OCI-LY7 (cell line): ENCODE results near the gene SDC4. TPM values are rescaled to one million over a fixed set of nuclear protein-coding genes. Genes with fewer than 3 reads are reported as not detected.

Source experiments
- BruUV-seq: library from RNA; stranded (reverse); fragments of 400-500 nt; replicated peaks from 2 replicates; lab custom pipeline; 2021; lab: Mats Ljungman, UMichigan
- CTCF ChIA-PET: fragments of 300-600 bp; sonication (Branson Sonifier 250); formaldehyde crosslinking; loops from one replicate; lab custom pipeline; 2022; ENCODE audit warnings: antibody characterized with exemption; ENCODE audit not compliant: unreplicated experiment; lab: Charles Lee
- POLR2A ChIA-PET: fragments of 300-600 bp; sonication (Branson Sonifier 250); formaldehyde crosslinking; loops from one replicate; lab custom pipeline; 2022; ENCODE audit warnings: antibody characterized with exemption; lab: Charles Lee
- DNase-seq: peaks from one replicate; pipeline ENCODE4 v3.0.0-alpha.2; 2015; ENCODE audit warnings: low spot score
- H2AFZ ChIP-seq: fragments of 200-600 bp; sonication (generic), shearing (Covaris generic); 2 replicates; pipeline ENCODE4 v1.6.1; 2014; ENCODE audit warnings: mild to moderate bottlenecking, antibody characterized with exemption, low read length, moderate library complexity
- H3K27ac ChIP-seq: fragments of 200-600 bp; sonication (generic); 2 replicates; pipeline ENCODE4 v1.5.1; 2014; ENCODE audit warnings: mixed run types, low read depth, mild to moderate bottlenecking, moderate library complexity, low read length, inconsistent platforms; ENCODE audit not compliant: poor library complexity, severe bottlenecking
- H3K36me3 ChIP-seq: fragments of 200-600 bp; sonication (generic); 2 replicates; pipeline ENCODE4 v1.6.1; 2014; ENCODE audit warnings: mild to moderate bottlenecking, antibody characterized with exemption, low read length, moderate library complexity, mixed read lengths; ENCODE audit not compliant: insufficient read depth
- H3K4me1 ChIP-seq: fragments of 200-600 bp; sonication (generic); 2 replicates; pipeline ENCODE4 v1.5.1; 2014; ENCODE audit warnings: mild to moderate bottlenecking, low read length; ENCODE audit not compliant: insufficient read depth, poor library complexity, severe bottlenecking
- H3K4me2 ChIP-seq: fragments of 200-600 bp; sonication (generic); 2 replicates; pipeline ENCODE4 v1.6.1; 2014; ENCODE audit warnings: mild to moderate bottlenecking, low read length
- H3K4me3 ChIP-seq: fragments of 200-600 bp; sonication (generic); 2 replicates; pipeline ENCODE4 v1.5.1; 2014; ENCODE audit warnings: mild to moderate bottlenecking, low read depth, low read length; ENCODE audit not compliant: poor library complexity, severe bottlenecking
- H3K79me2 ChIP-seq: fragments of 200-600 bp; sonication (generic); 2 replicates; pipeline ENCODE4 v1.6.1; 2016; ENCODE audit warnings: low read depth, mild to moderate bottlenecking, low read length, moderate library complexity, mixed read lengths; ENCODE audit not compliant: insufficient read depth
- H3K9me2 ChIP-seq: fragments of 200-600 bp; sonication (generic); 2 replicates; pipeline ENCODE4 v1.6.1; 2016; ENCODE audit warnings: mild to moderate bottlenecking, low read length, mixed read lengths; ENCODE audit not compliant: insufficient read depth
- H3K9me3 ChIP-seq: fragments of 200-600 bp; sonication (generic); 2 replicates; pipeline ENCODE4 v1.6.1; 2014; ENCODE audit warnings: mild to moderate bottlenecking, mixed run types, low read length, mixed read lengths
- H4K20me1 ChIP-seq: fragments of 200-600 bp; sonication (generic); 2 replicates; pipeline ENCODE4 v1.6.1; 2014; ENCODE audit warnings: mild to moderate bottlenecking, antibody characterized with exemption, low read length, moderate library complexity, mixed read lengths; ENCODE audit not compliant: insufficient read depth
- CTCF ChIP-seq: fragments of 200-600 bp; sonication (generic); conservative IDR thresholded peaks from 2 replicates; pipeline ENCODE4 v1.5.1; 2014; ENCODE audit warnings: mild to moderate bottlenecking, antibody characterized with exemption, low read length, moderate library complexity, mixed read lengths
- EZH2phosphoT487 ChIP-seq: fragments of 200-600 bp; sonication (generic); IDR thresholded peaks from 2 replicates; pipeline ENCODE4 v1.6.1; 2018; ENCODE audit warnings: low read depth, borderline replicate concordance, mild to moderate bottlenecking, mixed run types, antibody characterized with exemption, low read length, moderate library complexity, mixed read lengths
- intact Hi-C: fragments of 100-400 bp; cut with micrococcal nuclease; formaldehyde crosslinking; loops from one replicate; pipeline ENCODE4 v1.10.0; 2022; ENCODE audit not compliant: unreplicated experiment
- total RNA-seq, 2 experiments: library from RNA; depleted of rRNA in 1 of 2; stranded (reverse); fragments of >200 nt in 1 of 2; shearing (Covaris generic) in 1 of 2; gene quantifications; 2 replicates each; pipeline ENCODE4 v1.2.3, GENCODE V29; 2014 to 2022

The SDC4 gene
- total RNA-seq, 2 experiments from 2014 or later, result not detected

GRCh38 chr20:45275338-45275737 lies 72.9 kb downstream of the SDC4 start:
- TF ChIP-seq EZH2phosphoT487 (no peak), CTCF (no peak)

More at GRCh38 chr20:45275338-45275737, 72.9 kb downstream of the SDC4 start:
- Histone ChIP-seq H3K36me3 (no peaks in the 10 kb centered on the region), H3K4me2 (no peak overlapping the region), H3K9me3 (no peaks in the 10 kb centered on the region), H3K79me2 (no peaks in the 10 kb centered on the region), H3K4me3 (no peak overlapping the region), H3K9me2 (no peaks in the 10 kb centered on the region), H3K4me1 (no peaks in the 10 kb centered on the region), H4K20me1 (no peaks in the 10 kb centered on the region), H2AFZ (no peak overlapping the region), H3K27ac (no peak overlapping the region)
- ChIA-PET CTCF (no interaction called here), POLR2A (interaction anchor here (0.6 kb wide), 1 partner anchor 73 kb away, joined by 3 read pairs; no protein-coding TSS in a partner anchor)
- no peak for DNase-seq
- intact Hi-C loops, result no loop called here
- no TSS peak for BruUV-seq

Other genes with a start within 250 kb of the SDC4 start
- not detected in 2 replicates for gene KCNS1, start 247.3 kb downstream of the SDC4 start, total RNA-seq (2014; rRNA removed; shearing (Covaris generic))
- gene KCNS1, start 247.3 kb downstream of the SDC4 start, total RNA-seq (2022), result not detected in 2 replicates
- gene WFDC5, start 233.2 kb downstream of the SDC4 start, total RNA-seq (2014; rRNA removed; shearing (Covaris generic)), result not detected in 2 replicates
- gene WFDC5, start 233.2 kb downstream of the SDC4 start, total RNA-seq (2022), result not detected in 2 replicates
- not detected in 2 replicates for gene WFDC12, start 224.0 kb downstream of the SDC4 start, total RNA-seq (2014; rRNA removed; shearing (Covaris generic))
- gene WFDC12, start 224.0 kb downstream of the SDC4 start, total RNA-seq (2022), result not detected in 2 replicates
- gene PI3, start 173.5 kb downstream of the SDC4 start, total RNA-seq (2014; rRNA removed; shearing (Covaris generic)), result not detected in 2 replicates
- gene PI3, start 173.5 kb downstream of the SDC4 start, total RNA-seq (2022), result not detected in 2 replicates
- gene SEMG1, start 141.4 kb downstream of the SDC4 start, total RNA-seq (2014; rRNA removed; shearing (Covaris generic)), result not detected in 2 replicates
- gene SEMG1, start 141.4 kb downstream of the SDC4 start, total RNA-seq (2022), result not detected in 2 replicates
- not detected in 2 replicates for gene SEMG2, start 127.1 kb downstream of the SDC4 start, total RNA-seq (2014; rRNA removed; shearing (Covaris generic))
- not detected in 2 replicates for gene SEMG2, start 127.1 kb downstream of the SDC4 start, total RNA-seq (2022)
- gene SLPI, start 93.9 kb downstream of the SDC4 start, total RNA-seq (2014; rRNA removed; shearing (Covaris generic)), result not detected in 2 replicates
- not detected in 2 replicates for gene SLPI, start 93.9 kb downstream of the SDC4 start, total RNA-seq (2022)
- gene RBPJL, start 41.6 kb downstream of the SDC4 start, total RNA-seq (2014; rRNA removed; shearing (Covaris generic)), result not detected in 2 replicates
- gene RBPJL, start 41.6 kb downstream of the SDC4 start, total RNA-seq (2022), result not detected in 2 replicates
- 0.38 TPM in 1 of 2 replicates, not detected in the other for gene MATN4, start 40.1 kb downstream of the SDC4 start, total RNA-seq (2014; rRNA removed; shearing (Covaris generic))
- 0.24 TPM in 1 of 2 replicates, not detected in the other for gene MATN4, start 40.1 kb downstream of the SDC4 start, total RNA-seq (2022)
- gene SYS1, start 14.7 kb upstream of the SDC4 start, total RNA-seq (2014; rRNA removed; shearing (Covaris generic)), result 22.3 and 37.6 TPM in 2 replicates
- 8.6 and 9.6 TPM in 2 replicates for gene SYS1, start 14.7 kb upstream of the SDC4 start, total RNA-seq (2022)
- gene TP53TG5, start 29.9 kb upstream of the SDC4 start, total RNA-seq (2014; rRNA removed; shearing (Covaris generic)), result not detected in 2 replicates
- not detected in 2 replicates for gene TP53TG5, start 29.9 kb upstream of the SDC4 start, total RNA-seq (2022)
- gene DBNDD2, start 59.9 kb upstream of the SDC4 start, total RNA-seq (2014; rRNA removed; shearing (Covaris generic)), result 0.57 TPM in 1 of 2 replicates, not detected in the other
- gene DBNDD2, start 59.9 kb upstream of the SDC4 start, total RNA-seq (2022), result not detected in 2 replicates
- gene PIGT, start 67.7 kb upstream of the SDC4 start, total RNA-seq (2014; rRNA removed; shearing (Covaris generic)), result 75.7 and 104 TPM in 2 replicates
- 79.4 and 89.2 TPM in 2 replicates for gene PIGT, start 67.7 kb upstream of the SDC4 start, total RNA-seq (2022)
- 4.4 TPM in 1 of 2 replicates, not detected in the other for gene WFDC2, start 121.3 kb upstream of the SDC4 start, total RNA-seq (2014; rRNA removed; shearing (Covaris generic))
- gene WFDC2, start 121.3 kb upstream of the SDC4 start, total RNA-seq (2022), result 0.46 TPM in 1 of 2 replicates, not detected in the other
- gene SPINT3, start 167.2 kb upstream of the SDC4 start, total RNA-seq (2014; rRNA removed; shearing (Covaris generic)), result not detected in 2 replicates
- gene SPINT3, start 167.2 kb upstream of the SDC4 start, total RNA-seq (2022), result not detected in 2 replicates
- not detected in 2 replicates for gene WFDC6, start 191.1 kb upstream of the SDC4 start, total RNA-seq (2014; rRNA removed; shearing (Covaris generic))
- not detected in 2 replicates for gene WFDC6, start 191.1 kb upstream of the SDC4 start, total RNA-seq (2022)
- not detected in 2 replicates for gene EPPIN, start 199.0 kb upstream of the SDC4 start, total RNA-seq (2014; rRNA removed; shearing (Covaris generic))
- gene EPPIN, start 199.0 kb upstream of the SDC4 start, total RNA-seq (2022), result not detected in 2 replicates
- gene WFDC8, start 230.9 kb upstream of the SDC4 start, total RNA-seq (2014; rRNA removed; shearing (Covaris generic)), result not detected in 2 replicates
- not detected in 2 replicates for gene WFDC8, start 230.9 kb upstream of the SDC4 start, total RNA-seq (2022)